Skin of body (tissue), 3 donors: ENCODE results near the gene ACVR2A. TPM values are rescaled to one million over a fixed set of nuclear protein-coding genes. Genes with fewer than 3 reads are reported as not detected.

Source experiments
- DNase-seq: peaks from one replicate; lab custom pipeline; 2025; lab: John Stamatoyannopoulos, UW
- small RNA-seq: library from RNA; depleted of rRNA; stranded (forward); fragments of <200 nt; gene quantifications from one replicate; pipeline ENCODE3, GENCODE V24; 2014; ENCODE audit warnings: low replicate concordance
- total RNA-seq: library from RNA; depleted of rRNA; stranded (reverse); fragments of >200 nt; gene quantifications from one replicate; pipeline ENCODE4 v1.2.3, GENCODE V29; 2014

ACVR2A gene
- total RNA-seq, 1 donor from 2014 or later, result 52.9 TPM

GRCh38 chr2:147924647-147925046 lies 79.8 kb downstream of the ACVR2A start:
- DNase-seq, result no peak

DNA sequence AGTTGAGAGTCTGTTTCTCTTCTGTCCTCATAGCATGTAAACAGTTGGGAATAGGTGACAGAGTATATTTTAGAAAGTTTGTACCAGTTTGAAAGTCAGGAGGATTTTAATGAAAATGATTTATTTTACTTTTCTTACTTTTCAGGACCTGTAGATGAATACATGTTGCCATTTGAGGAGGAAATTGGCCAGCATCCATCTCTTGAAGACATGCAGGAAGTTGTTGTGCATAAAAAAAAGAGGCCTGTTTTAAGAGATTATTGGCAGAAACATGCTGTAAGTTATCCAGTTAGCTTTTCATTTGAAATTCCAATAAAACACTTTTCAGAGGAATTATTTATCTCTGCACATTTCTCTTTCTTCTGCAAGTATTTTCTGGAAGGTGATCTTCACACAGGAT lies 81.1 kb downstream of the ACVR2A start:
- DNase-seq, result no peak

DNA sequence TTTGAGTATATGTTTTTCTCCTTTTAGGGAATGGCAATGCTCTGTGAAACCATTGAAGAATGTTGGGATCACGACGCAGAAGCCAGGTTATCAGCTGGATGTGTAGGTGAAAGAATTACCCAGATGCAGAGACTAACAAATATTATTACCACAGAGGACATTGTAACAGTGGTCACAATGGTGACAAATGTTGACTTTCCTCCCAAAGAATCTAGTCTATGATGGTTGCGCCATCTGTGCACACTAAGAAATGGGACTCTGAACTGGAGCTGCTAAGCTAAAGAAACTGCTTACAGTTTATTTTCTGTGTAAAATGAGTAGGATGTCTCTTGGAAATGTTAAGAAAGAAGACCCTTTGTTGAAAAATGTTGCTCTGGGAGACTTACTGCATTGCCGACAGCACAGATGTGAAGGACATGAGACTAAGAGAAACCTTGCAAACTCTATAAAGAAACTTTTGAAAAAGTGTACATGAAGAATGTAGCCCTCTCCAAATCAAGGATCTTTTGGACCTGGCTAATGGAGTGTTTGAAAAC lies 82.3 kb downstream of the ACVR2A start:
- DNase-seq, result no peak

- DNase-seq, result no peak
These were observed 89.1 kb downstream of the ACVR2A start for GRCh38 chr2:147933931-147934330.

DNA sequence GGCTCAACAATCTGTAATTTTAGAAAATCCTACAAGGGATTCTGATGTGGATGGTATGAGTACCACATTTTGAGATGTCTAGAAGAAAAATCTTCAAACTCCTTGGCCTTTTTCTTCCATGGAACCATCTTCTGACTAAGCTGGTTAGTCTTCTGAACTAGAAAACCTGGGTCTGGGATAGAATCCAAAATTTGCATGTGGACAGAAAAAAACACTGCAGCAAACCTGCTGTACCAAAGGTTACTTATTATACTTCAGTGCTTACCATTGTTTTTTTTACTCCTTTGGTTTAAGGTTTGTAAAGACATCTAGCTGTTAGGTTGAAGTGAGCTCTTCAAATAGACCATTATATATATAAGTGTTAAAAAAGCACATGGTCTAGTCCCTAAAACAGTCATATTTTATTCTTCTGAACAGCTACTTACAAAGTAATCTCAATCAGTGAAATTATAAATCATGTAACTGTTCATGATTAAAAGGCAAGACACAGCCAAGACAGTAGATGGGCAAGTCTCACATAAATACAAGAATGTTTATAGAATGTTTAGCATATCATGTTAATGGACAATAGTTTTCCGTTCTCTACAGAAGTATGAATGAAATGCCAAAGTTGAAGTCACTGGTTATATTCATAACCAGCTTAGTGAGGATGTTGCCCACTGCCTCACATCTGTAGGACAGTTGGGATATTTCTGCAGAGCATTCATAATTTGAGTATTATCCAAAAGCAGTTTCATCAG lies 90.2 kb downstream of the ACVR2A start:
- DNase-seq, result no peak

- no peak for DNase-seq
These were observed 93.0 kb downstream of the ACVR2A start for GRCh38 chr2:147937744-147938349.

DNA sequence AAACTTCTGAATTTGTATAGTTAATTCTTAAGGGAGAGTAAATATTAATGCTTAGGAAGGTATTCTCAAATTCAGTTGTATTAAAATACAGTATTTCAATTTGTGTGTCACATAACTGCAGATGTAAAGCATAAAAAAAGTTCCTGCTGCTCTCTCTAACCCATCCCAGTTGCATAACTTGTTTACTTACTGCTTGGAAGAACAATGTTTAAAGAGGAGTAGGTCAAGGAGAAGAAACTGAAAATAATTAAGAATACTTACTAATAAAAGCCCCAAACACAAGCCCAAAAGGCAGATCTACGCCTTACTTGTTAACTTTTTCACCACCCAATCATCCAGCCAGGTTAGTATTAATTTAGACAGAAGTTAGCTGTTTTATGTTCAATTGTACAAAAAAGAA lies 94.5 kb downstream of the ACVR2A start:
- DNase-seq, result no peak

DNA sequence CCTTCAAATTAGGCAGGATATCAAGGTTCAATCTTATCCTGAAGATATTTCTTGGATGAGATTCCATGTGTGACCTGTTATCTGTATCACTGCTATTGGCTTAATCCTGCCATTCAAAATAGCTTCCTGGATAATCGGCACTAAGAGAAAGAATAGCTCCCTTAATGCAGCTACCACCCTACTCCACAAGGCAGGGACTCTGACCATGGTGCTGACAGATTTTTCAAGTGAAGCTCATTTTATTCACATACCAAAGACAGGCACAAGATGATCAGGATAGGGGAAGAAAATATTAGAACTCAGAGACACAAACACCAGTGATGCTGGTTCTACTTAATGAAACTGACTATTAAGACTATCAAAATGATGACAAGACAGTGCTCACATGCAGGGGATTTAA lies 100.8 kb downstream of the ACVR2A start:
- no peak for DNase-seq

- DNase-seq, result no peak
These were observed 107.3 kb downstream of the ACVR2A start for GRCh38 chr2:147952118-147952517.

- no peak for DNase-seq
These were observed 123.7 kb downstream of the ACVR2A start for GRCh38 chr2:147968571-147968970.

DNA sequence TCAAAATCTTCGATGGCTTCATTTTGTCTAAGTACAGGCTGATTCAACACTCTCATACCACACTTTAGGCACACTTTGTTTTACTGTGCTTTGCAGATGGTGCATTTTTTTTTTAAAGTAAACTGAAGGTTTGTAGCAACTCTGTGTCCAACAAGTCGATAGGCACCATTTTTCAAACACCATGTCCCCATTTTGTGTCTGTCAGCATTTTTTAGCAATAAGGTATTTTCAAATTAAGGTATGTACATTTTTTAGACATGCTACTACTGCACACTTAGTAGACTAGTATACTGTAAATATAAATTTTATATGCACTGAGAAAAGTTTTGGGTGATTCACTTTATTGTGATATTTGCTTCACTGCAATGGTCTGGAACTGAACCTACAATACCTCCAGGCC lies 131.3 kb downstream of the ACVR2A start:
- DNase-seq, result no peak

- no peak for DNase-seq
These were observed 132.8 kb downstream of the ACVR2A start for GRCh38 chr2:147977679-147978078.

Small RNAs within 50 kb of the gene (small RNA-seq; reads per million reads assigned to genes)
- not detected for gene RNU6-1275P

Other genes with a start within 250 kb of the ACVR2A start
- 47.6 TPM for gene ORC4, start 175.7 kb downstream of the ACVR2A start, total RNA-seq
- 43.1 TPM for gene MBD5, start 176.1 kb downstream of the ACVR2A start, total RNA-seq